HCT116 (cell line): ENCODE results near the gene CDH1. TPM values are rescaled to one million over a fixed set of nuclear protein-coding genes. Genes with fewer than 3 reads are reported as not detected.

Experiments
- ATAC-seq: fragments of 200-7000 bp; cut with Tn5 transposase; 2 replicates; pipeline ENCODE4 v1.9.1; 2020; ENCODE audit warnings: mild to moderate bottlenecking, moderate library complexity
- BruUV-seq: library from RNA; stranded (reverse); fragments of 400-500 nt; replicated peaks from 2 replicates; lab custom pipeline; 2021; lab: Mats Ljungman, UMichigan
- CTCF ChIA-PET: fragments of 300-600 bp; sonication (Branson Sonifier 250); formaldehyde crosslinking; loops from one replicate; lab custom pipeline; 2021; ENCODE audit warnings: antibody characterized with exemption; lab: Charles Lee
- POLR2A ChIA-PET: fragments of 300-600, 350-600 bp; sonication (Branson Sonifier 250); formaldehyde crosslinking; loops from one replicate; lab custom pipeline; 2021; ENCODE audit warnings: antibody characterized with exemption; lab: Charles Lee
- RAD21 ChIA-PET, 2 experiments: fragments of 300-600 bp; sonication (Branson Sonifier 250); formaldehyde crosslinking; loops; one replicate each; lab custom pipeline; 2023; ENCODE audit warnings: low total read pairs in 2 of 2; ENCODE audit not compliant: uncharacterized antibody in 2 of 2, unreplicated experiment in 2 of 2, low non-redundant PET in 1 of 2; lab: Charles Lee
- DNase-seq: peaks from one replicate; pipeline ENCODE4 v3.0.0-alpha.2; 2010; ENCODE audit warnings: low read depth, low spot score
- H2AFZ ChIP-seq: fragments of 200-600 bp; shearing (Covaris generic), sonication (generic); 2 replicates; pipeline ENCODE4 v1.6.1; 2017; ENCODE audit warnings: low read depth, mixed run types, mixed read lengths, antibody characterized with exemption, low read length; ENCODE audit not compliant: poor library complexity, severe bottlenecking
- H3K27ac ChIP-seq: 2 replicates; pipeline ENCODE4 v1.5.1; 2012; ENCODE audit warnings: low read depth, low read length
- H3K27me3 ChIP-seq: fragments of 200-600 bp; sonication (generic); 2 replicates; pipeline ENCODE4 v1.6.1; 2016; ENCODE audit warnings: mixed run types, low read length, mixed read lengths; ENCODE audit not compliant: insufficient read depth
- H3K36me3 ChIP-seq, 2 experiments: fragments of 200-500 bp in 1 of 2; fragments of 200-600 bp in 1 of 2; sonication (Bioruptor generic) in 1 of 2; sonication (generic) in 1 of 2; 2 replicates each; pipeline versions ENCODE4 v1.5.1 to v1.6.1; 2014 to 2016; ENCODE audit warnings: low read length in 2 of 2, inconsistent platforms in 1 of 2, mixed read lengths in 1 of 2, mixed run types in 1 of 2; ENCODE audit not compliant: insufficient read depth in 2 of 2, control insufficient read depth in 1 of 2
- H3K4me1 ChIP-seq, 2 experiments: fragments of 200-600 bp in 1 of 2; sonication (generic) in 1 of 2; 2 replicates each; pipeline versions ENCODE4 v1.5.1 to v1.6.1; 2012 to 2017; ENCODE audit warnings: low read length in 2 of 2, inconsistent platforms in 1 of 2, mild to moderate bottlenecking in 1 of 2, mixed read lengths in 1 of 2, mixed run types in 1 of 2, moderate library complexity in 1 of 2; ENCODE audit not compliant: insufficient read depth in 2 of 2, control insufficient read depth in 1 of 2
- H3K4me2 ChIP-seq: fragments of 200-600 bp; sonication (generic); 2 replicates; pipeline ENCODE4 v1.6.1; 2017; ENCODE audit warnings: mixed run types, low read length, mixed read lengths
- H3K4me3 ChIP-seq, 2 experiments: fragments of 200-600 bp in 1 of 2; sonication (generic) in 1 of 2; replicated peaks in 1 of 2; 2 replicates each; pipeline ENCODE4 v1.5.1; 2011 to 2016; ENCODE audit warnings: low read length in 2 of 2, control low read depth in 1 of 2, low read depth in 1 of 2, mild to moderate bottlenecking in 1 of 2, mixed read lengths in 1 of 2, mixed run types in 1 of 2
- H3K79me2 ChIP-seq: fragments of 200-600 bp; sonication (generic); 2 replicates; pipeline ENCODE4 v1.6.1; 2017; ENCODE audit warnings: mild to moderate bottlenecking, mixed run types, low read length, moderate library complexity, mixed read lengths; ENCODE audit not compliant: insufficient read depth
- H3K9ac ChIP-seq: fragments of 200-600 bp; sonication (generic); 2 replicates; pipeline ENCODE4 v1.6.1; 2016; ENCODE audit warnings: low read length, mixed read lengths
- H3K9me2 ChIP-seq: fragments of 200-600 bp; sonication (generic), shearing (Covaris generic); 2 replicates; pipeline ENCODE4 v1.6.1; 2017; ENCODE audit warnings: mixed run types, mild to moderate bottlenecking, moderate library complexity; ENCODE audit not compliant: insufficient read depth
- H3K9me3 ChIP-seq, 2 experiments: fragments of 200-500 bp in 1 of 2; fragments of 200-600 bp in 1 of 2; sonication (Bioruptor generic) in 1 of 2; sonication (generic) in 1 of 2; 2 replicates each; pipeline ENCODE4 v1.6.1; 2014 to 2017; ENCODE audit warnings: low read length in 2 of 2, mixed read lengths in 2 of 2, inconsistent platforms in 1 of 2, low read depth in 1 of 2, mild to moderate bottlenecking in 1 of 2, mixed run types in 1 of 2, moderate library complexity in 1 of 2; ENCODE audit not compliant: control insufficient read depth in 1 of 2, insufficient read depth in 1 of 2
- H4K20me1 ChIP-seq: fragments of 200-600 bp; sonication (generic), shearing (Covaris generic); 2 replicates; pipeline ENCODE4 v1.6.1; 2017; ENCODE audit warnings: mixed run types, mild to moderate bottlenecking, moderate library complexity; ENCODE audit not compliant: insufficient read depth
- CBX3 ChIP-seq: IDR thresholded peaks from 2 replicates; pipeline ENCODE4 v1.6.1; 2012; ENCODE audit warnings: low read depth
- CTCF ChIP-seq, 3 experiments: fragments of 200-600 bp in 1 of 3; sonication (generic) in 1 of 3; IDR thresholded peaks in 2 of 3; conservative IDR thresholded peaks in 1 of 3; 2 replicates each; pipeline ENCODE4 v1.5.1; 2012 to 2017; ENCODE audit warnings: low read depth in 2 of 3, low read length in 2 of 3, antibody characterized with exemption in 1 of 3, borderline replicate concordance in 1 of 3, control low read depth in 1 of 3, mild to moderate bottlenecking in 1 of 3, mixed read lengths in 1 of 3, mixed run types in 1 of 3, moderate library complexity in 1 of 3; ENCODE audit not compliant: insufficient read depth in 1 of 3
- EGR1 ChIP-seq: IDR thresholded peaks from 2 replicates; pipeline ENCODE4 v1.6.1; 2012; ENCODE audit warnings: low read depth
- ELF1 ChIP-seq: IDR thresholded peaks from 2 replicates; pipeline ENCODE4 v1.6.1; 2012; ENCODE audit warnings: low read depth, borderline replicate concordance
- EZH2 ChIP-seq: fragments of 200-600 bp; sonication (generic); IDR thresholded peaks from 2 replicates; pipeline ENCODE4 v1.6.1; 2017; ENCODE audit warnings: antibody characterized with exemption, mixed run types
- EZH2phosphoT487 ChIP-seq: fragments of 200-600 bp; IDR thresholded peaks from 2 replicates; pipeline ENCODE4 v1.6.1; 2018; ENCODE audit warnings: antibody characterized with exemption, borderline replicate concordance
- POLR2AphosphoS5 ChIP-seq: IDR thresholded peaks from 2 replicates; pipeline ENCODE4 v1.6.1; 2011; ENCODE audit warnings: mild to moderate bottlenecking, low read depth, low read length, moderate library complexity
- SIN3A ChIP-seq: IDR thresholded peaks from 2 replicates; pipeline ENCODE4 v1.6.1; 2012; ENCODE audit warnings: low read depth
- SP1 ChIP-seq: IDR thresholded peaks from 2 replicates; pipeline ENCODE4 v1.6.1; 2012; ENCODE audit warnings: low read depth
- SRF ChIP-seq: IDR thresholded peaks from 2 replicates; pipeline ENCODE4 v1.6.1; 2012; ENCODE audit warnings: low read depth
- YY1 ChIP-seq: IDR thresholded peaks from 2 replicates; pipeline ENCODE4 v1.6.1; 2011; ENCODE audit warnings: low read length, low read depth, moderate library complexity, mild to moderate bottlenecking; ENCODE audit not compliant: insufficient replicate concordance; ENCODE audit errors: extremely low read depth
- intact Hi-C: fragments of 100-400 bp; cut with micrococcal nuclease; formaldehyde crosslinking; loops from 2 replicates; pipeline ENCODE4 v1.10.0; 2022
- total RNA-seq: library from RNA; stranded (reverse); gene quantifications from one replicate; pipeline ENCODE4 v1.2.1, GENCODE V29; 2021; ENCODE audit not compliant: unreplicated experiment
- TF ChIP-seq, protein P1 (sequence below): IDR thresholded peaks from 2 replicates; pipeline ENCODE4 v1.6.1; 2012
- TF ChIP-seq, protein P2 (sequence below): IDR thresholded peaks from 2 replicates; pipeline ENCODE4 v1.6.1; 2012; ENCODE audit warnings: low read depth
- TF ChIP-seq, protein P3 (sequence below): IDR thresholded peaks from 2 replicates; pipeline ENCODE4 v1.6.1; 2012

The CDH1 gene
- total RNA-seq, 1 experiment from 2014 or later, result 73.2 TPM

GRCh38 chr16:68857479-68857878 lies 120.4 kb downstream of the CDH1 start:
- TF ChIP-seq SP1 (no peak), YY1 (no peak), POLR2AphosphoS5 (no peak), SIN3A (no peak), SRF (no peak), EGR1 (no peak), ELF1 (no peak), CTCF (IDR thresholded peaks at IDR 0.05 in 2 of 3, conservative IDR thresholded peaks at IDR 0.05 in 1 of 3; ENCODE audit: borderline replicate concordance in 1 of 3, insufficient read depth in 1 of 3, low read depth in 2 of 3, low read length in 2 of 3) (no peak), EZH2 (no peak), CBX3 (no peak), EZH2phosphoT487 (no peak)
- TF ChIP-seq, protein P1, sequence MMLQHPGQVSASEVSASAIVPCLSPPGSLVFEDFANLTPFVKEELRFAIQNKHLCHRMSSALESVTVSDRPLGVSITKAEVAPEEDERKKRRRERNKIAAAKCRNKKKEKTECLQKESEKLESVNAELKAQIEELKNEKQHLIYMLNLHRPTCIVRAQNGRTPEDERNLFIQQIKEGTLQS, result no peak
- TF ChIP-seq, protein P2, sequence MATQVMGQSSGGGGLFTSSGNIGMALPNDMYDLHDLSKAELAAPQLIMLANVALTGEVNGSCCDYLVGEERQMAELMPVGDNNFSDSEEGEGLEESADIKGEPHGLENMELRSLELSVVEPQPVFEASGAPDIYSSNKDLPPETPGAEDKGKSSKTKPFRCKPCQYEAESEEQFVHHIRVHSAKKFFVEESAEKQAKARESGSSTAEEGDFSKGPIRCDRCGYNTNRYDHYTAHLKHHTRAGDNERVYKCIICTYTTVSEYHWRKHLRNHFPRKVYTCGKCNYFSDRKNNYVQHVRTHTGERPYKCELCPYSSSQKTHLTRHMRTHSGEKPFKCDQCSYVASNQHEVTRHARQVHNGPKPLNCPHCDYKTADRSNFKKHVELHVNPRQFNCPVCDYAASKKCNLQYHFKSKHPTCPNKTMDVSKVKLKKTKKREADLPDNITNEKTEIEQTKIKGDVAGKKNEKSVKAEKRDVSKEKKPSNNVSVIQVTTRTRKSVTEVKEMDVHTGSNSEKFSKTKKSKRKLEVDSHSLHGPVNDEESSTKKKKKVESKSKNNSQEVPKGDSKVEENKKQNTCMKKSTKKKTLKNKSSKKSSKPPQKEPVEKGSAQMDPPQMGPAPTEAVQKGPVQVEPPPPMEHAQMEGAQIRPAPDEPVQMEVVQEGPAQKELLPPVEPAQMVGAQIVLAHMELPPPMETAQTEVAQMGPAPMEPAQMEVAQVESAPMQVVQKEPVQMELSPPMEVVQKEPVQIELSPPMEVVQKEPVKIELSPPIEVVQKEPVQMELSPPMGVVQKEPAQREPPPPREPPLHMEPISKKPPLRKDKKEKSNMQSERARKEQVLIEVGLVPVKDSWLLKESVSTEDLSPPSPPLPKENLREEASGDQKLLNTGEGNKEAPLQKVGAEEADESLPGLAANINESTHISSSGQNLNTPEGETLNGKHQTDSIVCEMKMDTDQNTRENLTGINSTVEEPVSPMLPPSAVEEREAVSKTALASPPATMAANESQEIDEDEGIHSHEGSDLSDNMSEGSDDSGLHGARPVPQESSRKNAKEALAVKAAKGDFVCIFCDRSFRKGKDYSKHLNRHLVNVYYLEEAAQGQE, result no peak
- TF ChIP-seq, protein P3, sequence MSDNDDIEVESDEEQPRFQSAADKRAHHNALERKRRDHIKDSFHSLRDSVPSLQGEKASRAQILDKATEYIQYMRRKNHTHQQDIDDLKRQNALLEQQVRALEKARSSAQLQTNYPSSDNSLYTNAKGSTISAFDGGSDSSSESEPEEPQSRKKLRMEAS, result no peak
- Histone ChIP-seq H3K79me2 (peaks cover 23% of the 10 kb centered on the region; the same call in 1 of the 2 replicates), H3K9me2 (no peaks in the 10 kb centered on the region), H3K27me3 (no peaks in the 10 kb centered on the region), H3K4me2 (no peak overlapping the region), H3K4me1 (no peaks in the 10 kb centered on the region), H3K9ac (no peak overlapping the region), H3K9me3 (no peaks in the 10 kb centered on the region; a peak in 1 of 4 replicates), H2AFZ (no peak overlapping the region), H3K36me3 (peaks cover 0 to 11% of the 10 kb centered on the region in 2 experiments; a peak in 1 of 4 replicates), H3K27ac (no peak overlapping the region), H4K20me1 (no peaks in the 10 kb centered on the region), H3K4me3 (no peak overlapping the region)
- DNase-seq, result no peak
- intact Hi-C loops, result no loop called here
- no peak for ATAC-seq
- RAD21 ChIA-PET, result no interaction called here
- POLR2A ChIA-PET, result no interaction called here
- CTCF ChIA-PET, result interaction anchor here (1.0 kb wide), 1 partner anchor 10 kb away, joined by 4 read pairs; no protein-coding TSS in a partner anchor
- BruUV-seq, result no TSS peak
